A673 (cell line): ENCODE results near the gene ANO2.

Experiments
- EZH2 ChIP-seq: fragments of 200-600 bp; sonication (generic); IDR thresholded peaks from 2 replicates; pipeline ENCODE4 v1.6.1; 2017; ENCODE audit warnings: borderline replicate concordance, low read depth, mild to moderate bottlenecking, mixed read lengths, antibody characterized with exemption, low read length; ENCODE audit not compliant: poor library complexity, severe bottlenecking
- TF ChIP-seq, protein P1 (sequence below): fragments of 300-800, 200-600 bp; sonication (generic); conservative IDR thresholded peaks from 2 replicates; pipeline ENCODE4 v1.5.1; 2017; ENCODE audit warnings: low read depth, mild to moderate bottlenecking, antibody characterized with exemption, low read length, moderate library complexity, mixed read lengths

DNA sequence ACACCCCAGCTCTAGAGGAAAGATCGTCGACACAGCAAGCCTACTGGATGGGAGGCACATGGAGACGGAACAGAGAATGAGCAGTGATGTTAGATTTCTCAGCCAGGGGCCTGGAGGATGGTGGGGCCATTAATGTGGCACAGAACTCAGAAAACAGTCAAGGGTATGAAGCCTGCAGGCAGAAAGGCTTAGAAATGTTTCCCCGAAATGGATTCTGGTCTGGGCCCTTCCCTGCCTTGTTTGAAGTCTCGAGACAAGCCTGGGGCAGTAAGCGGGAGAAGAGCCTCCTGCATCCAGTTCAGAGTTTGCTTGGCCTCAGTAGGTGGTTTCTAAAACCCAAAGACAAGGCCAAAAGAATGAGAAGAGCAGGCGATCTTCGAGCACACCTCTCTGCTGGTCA lies 354.7 kb downstream of the ANO2 start:
- TF ChIP-seq, protein P1, sequence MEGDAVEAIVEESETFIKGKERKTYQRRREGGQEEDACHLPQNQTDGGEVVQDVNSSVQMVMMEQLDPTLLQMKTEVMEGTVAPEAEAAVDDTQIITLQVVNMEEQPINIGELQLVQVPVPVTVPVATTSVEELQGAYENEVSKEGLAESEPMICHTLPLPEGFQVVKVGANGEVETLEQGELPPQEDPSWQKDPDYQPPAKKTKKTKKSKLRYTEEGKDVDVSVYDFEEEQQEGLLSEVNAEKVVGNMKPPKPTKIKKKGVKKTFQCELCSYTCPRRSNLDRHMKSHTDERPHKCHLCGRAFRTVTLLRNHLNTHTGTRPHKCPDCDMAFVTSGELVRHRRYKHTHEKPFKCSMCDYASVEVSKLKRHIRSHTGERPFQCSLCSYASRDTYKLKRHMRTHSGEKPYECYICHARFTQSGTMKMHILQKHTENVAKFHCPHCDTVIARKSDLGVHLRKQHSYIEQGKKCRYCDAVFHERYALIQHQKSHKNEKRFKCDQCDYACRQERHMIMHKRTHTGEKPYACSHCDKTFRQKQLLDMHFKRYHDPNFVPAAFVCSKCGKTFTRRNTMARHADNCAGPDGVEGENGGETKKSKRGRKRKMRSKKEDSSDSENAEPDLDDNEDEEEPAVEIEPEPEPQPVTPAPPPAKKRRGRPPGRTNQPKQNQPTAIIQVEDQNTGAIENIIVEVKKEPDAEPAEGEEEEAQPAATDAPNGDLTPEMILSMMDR: no peak
- no peak for TF ChIP-seq EZH2
